Endothelial cell of umbilical vein (primary cell): Measurements from ENCODE around the gene UBE2Q2. TPM values are rescaled to one million over a fixed set of nuclear protein-coding genes. Genes with fewer than 3 reads are reported as not detected.

Source experiments
- BruUV-seq: library from RNA; stranded (reverse); fragments of 400-500 nt; replicated peaks from 2 replicates; lab custom pipeline; 2021; lab: Mats Ljungman, UMichigan
- CTCF ChIA-PET: fragments of 300-600, 350-600 bp; sonication (Branson Sonifier 250); formaldehyde crosslinking; loops from one replicate; lab custom pipeline; 2021; ENCODE audit warnings: antibody characterized with exemption, inconsistent platforms; lab: Charles Lee
- POLR2A ChIA-PET: fragments of 300-600, 350-600 bp; sonication (Branson Sonifier 250); formaldehyde crosslinking; loops from one replicate; lab custom pipeline; 2021; ENCODE audit warnings: antibody characterized with exemption, inconsistent platforms; lab: Charles Lee
- DNase-seq: peaks from one replicate; pipeline ENCODE4 v3.0.0-alpha.2; 2011; ENCODE audit warnings: low read depth, low spot score
- FAIRE-seq: peaks from 2 replicates; lab custom pipeline; 2011; peaks lifted over from hg19 to GRCh38; lab: Jason Lieb, UNC
- H2AFZ ChIP-seq: 2 replicates; pipeline ENCODE4 v1.6.0; 2012; ENCODE audit warnings: low read depth, low read length, control low read depth, inconsistent platforms
- H3K27ac ChIP-seq: 2 replicates; pipeline ENCODE4 v1.5.1; 2011; ENCODE audit warnings: low read depth, mild to moderate bottlenecking, control low read depth, low read length, moderate library complexity; ENCODE audit not compliant: insufficient read depth
- H3K27me3 ChIP-seq, 2 experiments: 2 replicates each; pipeline versions ENCODE4 v1.6.0 to v1.6.1; 2011; ENCODE audit warnings: low read length in 2 of 2, mixed read lengths in 1 of 2; ENCODE audit not compliant: control insufficient read depth in 2 of 2, insufficient read depth in 2 of 2
- H3K36me3 ChIP-seq, 2 experiments: 2 replicates in 1 of 2; 3 replicates in 1 of 2; pipeline ENCODE4 v1.5.1; 2011; ENCODE audit warnings: low read length in 2 of 2, mild to moderate bottlenecking in 1 of 2, moderate library complexity in 1 of 2; ENCODE audit not compliant: control insufficient read depth in 2 of 2, insufficient read depth in 2 of 2; ENCODE audit errors: extremely low read depth in 1 of 2
- H3K4me1 ChIP-seq: 3 replicates; pipeline ENCODE4 v1.5.1; 2011; ENCODE audit warnings: mild to moderate bottlenecking, low read length; ENCODE audit not compliant: control insufficient read depth, insufficient read depth; ENCODE audit errors: extremely low read depth
- H3K4me2 ChIP-seq: 2 replicates; pipeline ENCODE4 v1.6.1; 2011; ENCODE audit warnings: low read length, control low read depth, mixed read lengths; ENCODE audit not compliant: insufficient read depth
- H3K4me3 ChIP-seq, 3 experiments: fragments of 200-600 bp in 1 of 3; sonication (generic), shearing (Covaris generic) in 1 of 3; replicated peaks in 1 of 3; 2 replicates each; pipeline ENCODE4 v1.5.1; 2011 to 2016; ENCODE audit warnings: control low read depth in 3 of 3, low read length in 3 of 3, mild to moderate bottlenecking in 2 of 3, inconsistent platforms in 1 of 3, low read depth in 1 of 3, moderate library complexity in 1 of 3; ENCODE audit not compliant: insufficient read depth in 1 of 3
- H3K79me2 ChIP-seq: 2 replicates; pipeline ENCODE4 v1.6.0; 2012; ENCODE audit warnings: low read length, inconsistent platforms; ENCODE audit not compliant: control insufficient read depth, insufficient read depth
- H3K9ac ChIP-seq: replicated peaks from 2 replicates; pipeline ENCODE3; 2011; ENCODE audit warnings: low read length, control low read depth; ENCODE audit not compliant: insufficient read depth; ENCODE audit errors: extremely low read depth
- H3K9me1 ChIP-seq: replicated peaks from 3 replicates; pipeline ENCODE4 v1.6.0; 2011; ENCODE audit warnings: mild to moderate bottlenecking, low read length; ENCODE audit not compliant: control insufficient read depth, insufficient read depth; ENCODE audit errors: extremely low read depth
- H3K9me3 ChIP-seq: replicated peaks from 2 replicates; pipeline ENCODE4 v1.5.1; 2012; ENCODE audit warnings: low read length, inconsistent platforms; ENCODE audit not compliant: control insufficient read depth, insufficient read depth
- H4K20me1 ChIP-seq: replicated peaks from 2 replicates; pipeline ENCODE3; 2011; ENCODE audit warnings: mild to moderate bottlenecking, low read length; ENCODE audit not compliant: control insufficient read depth, insufficient read depth; ENCODE audit errors: extremely low read depth
- EZH2 ChIP-seq: IDR thresholded peaks from 2 replicates; pipeline ENCODE4 v1.6.1; 2012; ENCODE audit warnings: borderline replicate concordance, low read depth, mild to moderate bottlenecking, moderate library complexity, low read length, inconsistent platforms; ENCODE audit not compliant: severe bottlenecking
- FOS ChIP-seq: IDR thresholded peaks from 2 replicates; pipeline ENCODE4 v1.6.1; 2011; ENCODE audit warnings: mild to moderate bottlenecking, low read length, moderate library complexity, borderline replicate concordance; ENCODE audit not compliant: insufficient read depth
- GATA2 ChIP-seq: IDR thresholded peaks from 2 replicates; pipeline ENCODE4 v1.7.0; 2011; ENCODE audit warnings: low read depth, mild to moderate bottlenecking, moderate library complexity, mixed read lengths, low read length; ENCODE audit not compliant: insufficient read length, insufficient read depth
- JUN ChIP-seq: IDR thresholded peaks from 2 replicates; pipeline ENCODE4 v1.6.1; 2011; ENCODE audit warnings: borderline replicate concordance, low read depth; ENCODE audit not compliant: insufficient read length, insufficient read depth
- MYC ChIP-seq: IDR thresholded peaks from one replicate; pipeline ENCODE4 v1.6.1; 2011; ENCODE audit warnings: mild to moderate bottlenecking, low read depth, low read length
- POLR2A ChIP-seq: IDR thresholded peaks from 2 replicates; pipeline ENCODE4 v1.6.1; 2012; ENCODE audit warnings: low read depth, mild to moderate bottlenecking, control low read depth, low read length
- POLR2AphosphoS5 ChIP-seq: IDR thresholded peaks from 2 replicates; pipeline ENCODE4 v1.6.1; 2012; ENCODE audit warnings: low read depth, mild to moderate bottlenecking, control low read depth, low read length, moderate library complexity; ENCODE audit not compliant: insufficient read depth
- dilution Hi-C: fragments of 300-500 bp; cut with MboI; formaldehyde crosslinking; loops from one replicate; pipeline ENCODE4 v1.15.0; 2019; ENCODE audit warnings: low sequenced_read_pairs; ENCODE audit not compliant: extremely low pct_ligation_motif_present
- intact Hi-C: fragments of 100-400 bp; cut with micrococcal nuclease; formaldehyde crosslinking; loops from one replicate; pipeline ENCODE4 v1.10.0; 2022
- polyA plus RNA-seq, 4 experiments: library from polyadenylated mRNA; depleted of rRNA in 3 of 4; stranded (reverse) in 3 of 4; unstranded in 1 of 4; fragments of >200 nt; gene quantifications; 2 replicates each; pipeline versions ENCODE4 v1.2.1 to v1.2.3, GENCODE V29; 2011 to 2012; ENCODE audit warnings: missing spikeins in 1 of 4
- total RNA-seq: library from RNA; stranded (reverse); gene quantifications from 2 replicates; pipeline ENCODE4 v1.2.3, GENCODE V29; 2021
- TF ChIP-seq, protein P1 (sequence below), 2 donors: IDR thresholded peaks; 1 replicate in 1 of 2; 2 replicates in 1 of 2; pipeline ENCODE4 v1.5.1; 2011; ENCODE audit warnings: low read length in 2 of 2, mild to moderate bottlenecking in 2 of 2, moderate library complexity in 2 of 2, control low read depth in 1 of 2, inconsistent platforms in 1 of 2, low read depth in 1 of 2; ENCODE audit not compliant: insufficient read depth in 1 of 2; ENCODE audit errors: extremely low read depth in 1 of 2
- TF ChIP-seq, protein P2 (sequence below): IDR thresholded peaks from 2 replicates; pipeline ENCODE4 v1.6.1; 2011; ENCODE audit not compliant: insufficient read depth, insufficient read length

The UBE2Q2 gene
- total and polyA plus RNA-seq, 2 donors (not counting 3 experiments of a cell fraction or from before 2014, with no cell fraction given), result 12.9 to 32.8 TPM

DNA sequence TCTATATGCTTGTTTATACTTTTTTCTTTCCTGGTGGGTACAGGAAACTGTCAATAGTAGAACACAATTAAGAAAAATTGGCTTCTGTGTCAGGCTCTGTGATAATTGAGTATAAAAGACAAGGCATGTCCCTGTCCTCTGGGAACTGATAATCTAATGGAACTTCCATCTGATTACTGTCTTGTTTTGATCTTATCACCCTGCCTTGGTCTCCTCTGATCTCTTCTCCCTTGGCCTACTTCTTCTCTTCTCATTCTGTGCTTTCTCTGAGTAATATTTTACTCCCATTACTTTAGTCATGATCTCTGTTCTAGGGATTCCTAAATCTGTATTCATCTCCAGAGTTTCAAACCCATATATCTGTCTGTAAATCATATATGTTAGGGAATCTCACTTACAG is 14.6 kb downstream of the UBE2Q2 start:
- Histone ChIP-seq H3K9me1 (no peaks in the 10 kb centered on the region), H3K4me3 (no peak overlapping the region), H3K9ac (no peak overlapping the region), H3K27ac (no peak overlapping the region), H3K27me3 (no peaks in the 10 kb centered on the region), H4K20me1 (no peaks in the 10 kb centered on the region), H3K4me1 (no peaks in the 10 kb centered on the region), H3K4me2 (no peak overlapping the region), H3K36me3 (peaks cover 2 to 3% of the 10 kb centered on the region in 2 experiments), H2AFZ (no peak overlapping the region), H3K79me2 (peaks cover 35% of the 10 kb centered on the region), H3K9me3 (no peaks in the 10 kb centered on the region)
- BruUV-seq, result no TSS peak
- intact Hi-C loops (no loop called here), dilution Hi-C loops (no loop called here)
- ChIA-PET POLR2A (no interaction called here), CTCF (no interaction called here)
- TF ChIP-seq, protein P1, sequence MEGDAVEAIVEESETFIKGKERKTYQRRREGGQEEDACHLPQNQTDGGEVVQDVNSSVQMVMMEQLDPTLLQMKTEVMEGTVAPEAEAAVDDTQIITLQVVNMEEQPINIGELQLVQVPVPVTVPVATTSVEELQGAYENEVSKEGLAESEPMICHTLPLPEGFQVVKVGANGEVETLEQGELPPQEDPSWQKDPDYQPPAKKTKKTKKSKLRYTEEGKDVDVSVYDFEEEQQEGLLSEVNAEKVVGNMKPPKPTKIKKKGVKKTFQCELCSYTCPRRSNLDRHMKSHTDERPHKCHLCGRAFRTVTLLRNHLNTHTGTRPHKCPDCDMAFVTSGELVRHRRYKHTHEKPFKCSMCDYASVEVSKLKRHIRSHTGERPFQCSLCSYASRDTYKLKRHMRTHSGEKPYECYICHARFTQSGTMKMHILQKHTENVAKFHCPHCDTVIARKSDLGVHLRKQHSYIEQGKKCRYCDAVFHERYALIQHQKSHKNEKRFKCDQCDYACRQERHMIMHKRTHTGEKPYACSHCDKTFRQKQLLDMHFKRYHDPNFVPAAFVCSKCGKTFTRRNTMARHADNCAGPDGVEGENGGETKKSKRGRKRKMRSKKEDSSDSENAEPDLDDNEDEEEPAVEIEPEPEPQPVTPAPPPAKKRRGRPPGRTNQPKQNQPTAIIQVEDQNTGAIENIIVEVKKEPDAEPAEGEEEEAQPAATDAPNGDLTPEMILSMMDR (IDR thresholded peaks at IDR 0.05; ENCODE audit: extremely low read depth in 1 of 2, insufficient read depth in 1 of 2, low read depth in 1 of 2, low read length in 2 of 2), result no peak
- TF ChIP-seq POLR2A (no peak), JUN (no peak), GATA2 (no peak), POLR2AphosphoS5 (no peak), FOS (no peak), MYC (no peak), EZH2 (no peak)
- TF ChIP-seq, protein P2, sequence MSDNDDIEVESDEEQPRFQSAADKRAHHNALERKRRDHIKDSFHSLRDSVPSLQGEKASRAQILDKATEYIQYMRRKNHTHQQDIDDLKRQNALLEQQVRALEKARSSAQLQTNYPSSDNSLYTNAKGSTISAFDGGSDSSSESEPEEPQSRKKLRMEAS, result no peak
- FAIRE-seq (no peak), DNase-seq (no peak)
